Measurements from ENCODE around the gene PCK2.
A peak's percentile ranks its signal among the peaks of the same experiment; 100 is the strongest.

Gene PCK2

DNA sequence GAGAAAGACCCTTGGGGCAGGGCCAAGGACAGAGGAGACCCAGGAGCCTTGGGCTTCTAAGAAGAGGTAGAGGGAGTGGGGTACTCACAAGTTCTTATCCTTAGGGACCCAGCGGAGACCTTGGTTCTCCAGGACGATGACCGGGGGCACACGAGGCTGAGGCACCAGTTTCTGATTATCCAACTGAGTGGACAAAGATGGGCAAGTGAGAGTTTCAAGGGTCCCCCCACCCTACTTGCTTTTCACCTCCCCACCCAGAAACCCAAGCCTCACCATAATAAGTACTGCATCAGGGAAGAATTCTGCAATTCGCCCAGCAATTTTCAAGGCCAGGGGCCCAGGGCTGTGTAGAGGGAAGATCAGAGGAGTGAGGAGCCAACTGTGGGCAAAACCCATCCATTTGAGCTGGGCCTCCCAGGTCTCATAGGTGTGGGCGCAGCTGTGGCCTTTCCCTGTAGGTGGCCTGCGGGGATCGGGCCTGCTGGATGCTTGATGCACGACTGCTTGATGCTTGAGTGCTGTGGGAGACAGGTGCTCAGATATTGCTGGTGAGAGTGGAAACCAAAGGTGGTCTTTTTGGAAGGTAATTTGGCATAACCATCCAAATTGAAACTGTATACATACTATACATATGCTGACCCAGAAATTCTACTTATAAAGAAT, 45.3 kb downstream of the PCK2 start:
- DNase-seq: peak; percentile 46 to 58

DNA sequence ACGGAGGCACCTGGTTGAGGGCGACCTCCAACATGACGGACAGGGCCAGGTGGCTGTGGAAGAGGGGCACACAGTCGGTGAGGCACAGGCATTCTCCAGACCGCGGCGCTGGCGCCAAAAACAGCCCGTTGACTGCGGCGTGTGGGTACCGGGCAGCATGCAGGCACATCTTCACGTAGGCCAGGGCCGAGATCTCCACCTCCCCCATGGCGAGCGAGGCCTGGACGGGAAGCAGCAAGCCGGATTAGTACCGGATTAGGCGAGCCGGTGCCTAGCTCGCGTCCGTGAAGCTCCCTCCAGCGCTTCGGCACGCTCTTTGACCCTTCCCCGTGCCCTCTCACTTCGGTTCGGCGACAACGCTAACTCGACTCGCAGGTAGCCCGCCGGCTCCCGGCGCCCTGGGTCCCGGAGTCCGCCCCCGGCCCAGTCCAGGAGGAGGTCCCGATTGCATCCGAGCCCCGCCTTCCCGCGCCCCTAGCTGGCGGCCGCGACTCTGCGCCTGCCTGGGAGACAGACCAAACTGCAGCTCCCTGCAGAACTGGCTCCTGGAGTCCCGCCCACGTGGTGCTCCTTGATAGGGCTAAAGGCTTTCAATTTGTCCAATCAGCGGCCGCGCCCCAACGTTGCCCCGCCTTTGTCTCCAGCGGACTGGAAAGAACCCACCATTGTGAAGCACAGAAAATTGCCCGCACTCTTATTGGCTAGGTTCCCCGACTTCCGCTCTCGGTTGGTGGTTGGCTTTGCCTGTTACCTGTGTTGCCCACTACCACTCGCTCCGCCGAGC, 47.2 kb downstream of the PCK2 start, which contains the start of gene EMC9:
Gene EMC9, minus strand, starts transcription at position 495 of the 784 bp plus-strand sequence. Its CDS starts 287 bp downstream, at position 208.
- peak; percentile 100 for DNase-seq

- DNase-seq: no peak
Observed at GRCh38 chr14:24143511-24143910, 49.4 kb downstream of the PCK2 start.

- DNase-seq: no peak
Observed at GRCh38 chr14:24144451-24144850, 50.3 kb downstream of the PCK2 start.

DNA sequence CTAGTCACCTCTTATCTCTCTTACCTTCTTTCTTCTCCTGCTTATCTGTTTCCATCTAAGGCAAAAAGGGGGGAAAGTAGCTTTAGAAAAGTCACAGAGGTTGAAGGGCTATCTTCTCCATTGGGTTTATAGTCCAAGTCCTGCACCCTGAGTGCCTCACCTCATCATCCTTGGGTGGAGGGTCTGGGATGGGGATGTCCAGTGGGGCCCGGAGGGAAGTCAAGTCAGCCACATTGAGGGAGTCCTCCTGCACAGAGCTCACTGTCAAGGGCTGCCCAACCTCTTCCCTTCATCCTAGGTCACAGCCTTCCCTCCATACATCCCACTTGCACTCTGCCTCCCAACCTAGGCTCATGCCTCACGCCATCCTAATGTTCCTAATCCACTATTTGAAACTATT, 51.1 kb downstream of the PCK2 start:
- DNase-seq: no peak

GRCh38 chr14:24145690-24146452, 51.8 kb downstream of the PCK2 start:
- no peak for DNase-seq

- peak; percentile 94 to 96 for DNase-seq
Observed at GRCh38 chr14:24146453-24146977, 52.4 kb downstream of the PCK2 start, which contains the start of gene PSME2. Gene PSME2, minus strand, starts transcription at chr14:24146610. Its CDS starts 29 bp downstream, at chr14:24146581.

DNA sequence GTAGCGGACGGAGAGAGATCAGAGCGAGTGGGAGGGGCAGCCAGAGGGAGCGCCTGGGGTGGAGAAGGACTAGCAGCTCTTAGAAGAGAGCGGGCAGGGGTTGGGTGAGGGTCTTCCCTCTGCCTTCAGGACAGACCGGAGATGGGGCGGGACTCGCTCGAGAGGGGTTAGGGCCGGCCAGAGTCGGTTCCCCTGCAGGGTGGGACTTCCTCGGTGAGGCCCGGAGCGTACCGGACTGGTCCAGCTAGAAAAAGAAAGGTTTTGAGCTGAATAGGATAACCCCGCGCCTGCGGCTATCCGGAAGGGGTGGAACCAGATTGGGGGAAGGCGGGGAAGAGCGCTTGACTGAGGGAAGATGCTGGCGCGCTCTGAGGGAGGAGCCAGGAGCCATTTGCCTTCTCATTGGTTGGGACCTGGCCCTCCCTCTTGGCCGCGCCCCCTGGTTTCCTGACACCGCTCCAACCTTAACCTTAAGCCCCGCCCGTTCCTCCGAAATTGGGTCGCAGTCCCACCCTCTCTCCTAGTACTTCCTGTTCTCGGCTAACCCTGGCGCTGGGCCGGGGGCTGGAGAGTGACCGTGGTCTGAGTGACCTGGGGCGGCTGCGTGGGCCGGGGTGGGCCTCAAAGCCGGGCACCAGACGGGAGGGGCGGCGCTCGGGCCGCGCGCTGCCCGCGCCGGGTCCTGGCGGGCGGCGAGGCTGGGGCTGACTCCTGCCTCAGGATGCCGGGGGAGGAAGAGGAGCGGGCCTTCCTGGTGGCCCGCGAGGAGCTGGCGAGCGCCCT, 53.1 kb downstream of the PCK2 start, which contains the start of gene RNF31:
Gene RNF31, plus strand, starts transcription at position 521 of the 783 bp plus-strand sequence. Its CDS starts 201 bp downstream, at position 722.
- DNase-seq: peak; percentile 99

- DNase-seq: no peak
Observed at GRCh38 chr14:24147761-24148428, 53.8 kb downstream of the PCK2 start.

GRCh38 chr14:24149302-24149969, 55.3 kb downstream of the PCK2 start:
- no peak for DNase-seq

DNA sequence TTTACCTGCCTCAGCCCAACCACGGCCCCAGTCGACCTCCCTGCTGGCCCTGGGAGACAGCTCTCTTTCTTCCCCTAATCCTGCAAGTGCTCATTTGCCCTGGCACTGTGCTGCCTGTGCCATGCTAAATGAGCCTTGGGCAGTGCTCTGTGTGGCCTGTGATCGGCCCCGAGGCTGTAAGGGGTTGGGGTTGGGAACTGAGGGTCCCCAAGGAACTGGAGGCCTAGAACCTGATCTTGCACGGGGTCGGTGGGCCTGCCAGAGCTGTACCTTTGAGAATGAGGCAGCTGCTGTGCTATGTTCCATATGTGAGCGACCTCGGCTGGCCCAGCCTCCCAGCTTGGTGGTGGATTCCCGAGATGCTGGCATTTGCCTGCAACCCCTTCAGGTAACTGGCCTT, 56.0 kb downstream of the PCK2 start:
- no peak for DNase-seq

- no peak for DNase-seq
Observed at GRCh38 chr14:24150567-24150966, 56.5 kb downstream of the PCK2 start.

- DNase-seq: no peak
Observed at GRCh38 chr14:24150993-24151392, 56.9 kb downstream of the PCK2 start.

- no peak for DNase-seq
Observed at GRCh38 chr14:24151404-24152080, 57.4 kb downstream of the PCK2 start.

All from activated CD4-positive, alpha-beta T cell treated with anti-CD3 and anti-CD28 coated beads, Interleukin-2, amount 50 U/mL, for 48 hours (primary cell).